Measurements from ENCODE around the gene NEDD9.

DNA sequence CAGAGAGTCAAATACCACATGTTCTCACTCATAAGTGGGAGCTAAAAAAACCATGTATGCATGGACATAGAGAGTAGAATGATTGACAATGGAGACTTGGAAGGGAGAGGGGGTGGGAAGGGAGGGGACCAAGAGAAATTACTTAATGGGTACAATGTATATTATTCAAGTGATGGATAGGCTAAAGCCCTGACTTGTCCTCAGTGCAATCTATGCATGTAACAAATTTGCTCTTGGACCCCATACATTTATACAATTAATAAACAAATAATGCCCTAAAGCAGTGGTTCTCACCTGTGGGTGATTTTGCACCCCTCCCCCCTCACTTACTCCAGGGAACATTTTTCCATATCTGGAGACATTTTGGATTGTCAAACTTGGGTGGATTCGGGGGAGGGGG lies 33.5 kb upstream of the NEDD9 start:
- TF ChIP-seq EP300 (IDR thresholded peaks at IDR 0.05; ENCODE audit: borderline replicate concordance in 1 of 2, low read depth in 1 of 2, low read length in 1 of 2), result no peak
- TF ChIP-seq, protein P1, sequence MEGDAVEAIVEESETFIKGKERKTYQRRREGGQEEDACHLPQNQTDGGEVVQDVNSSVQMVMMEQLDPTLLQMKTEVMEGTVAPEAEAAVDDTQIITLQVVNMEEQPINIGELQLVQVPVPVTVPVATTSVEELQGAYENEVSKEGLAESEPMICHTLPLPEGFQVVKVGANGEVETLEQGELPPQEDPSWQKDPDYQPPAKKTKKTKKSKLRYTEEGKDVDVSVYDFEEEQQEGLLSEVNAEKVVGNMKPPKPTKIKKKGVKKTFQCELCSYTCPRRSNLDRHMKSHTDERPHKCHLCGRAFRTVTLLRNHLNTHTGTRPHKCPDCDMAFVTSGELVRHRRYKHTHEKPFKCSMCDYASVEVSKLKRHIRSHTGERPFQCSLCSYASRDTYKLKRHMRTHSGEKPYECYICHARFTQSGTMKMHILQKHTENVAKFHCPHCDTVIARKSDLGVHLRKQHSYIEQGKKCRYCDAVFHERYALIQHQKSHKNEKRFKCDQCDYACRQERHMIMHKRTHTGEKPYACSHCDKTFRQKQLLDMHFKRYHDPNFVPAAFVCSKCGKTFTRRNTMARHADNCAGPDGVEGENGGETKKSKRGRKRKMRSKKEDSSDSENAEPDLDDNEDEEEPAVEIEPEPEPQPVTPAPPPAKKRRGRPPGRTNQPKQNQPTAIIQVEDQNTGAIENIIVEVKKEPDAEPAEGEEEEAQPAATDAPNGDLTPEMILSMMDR (IDR thresholded peaks at IDR 0.05), result no peak
- no peak for TF ChIP-seq RCOR1 (IDR thresholded peaks at IDR 0.05; ENCODE audit: low read length)
- no peak for TF ChIP-seq GABPA (IDR thresholded peaks at IDR 0.05; ENCODE audit: low read depth)
- no peak for TF ChIP-seq YY1 (IDR thresholded peaks at IDR 0.05; ENCODE audit: low read depth)
- TF ChIP-seq RFX5 (IDR thresholded peaks at IDR 0.05; ENCODE audit: low read length), result no peak
- no peak for TF ChIP-seq SIN3A (IDR thresholded peaks at IDR 0.05; ENCODE audit: borderline replicate concordance, low read depth, low read length)
- TF ChIP-seq, protein P2, sequence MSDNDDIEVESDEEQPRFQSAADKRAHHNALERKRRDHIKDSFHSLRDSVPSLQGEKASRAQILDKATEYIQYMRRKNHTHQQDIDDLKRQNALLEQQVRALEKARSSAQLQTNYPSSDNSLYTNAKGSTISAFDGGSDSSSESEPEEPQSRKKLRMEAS (IDR thresholded peaks at IDR 0.05; ENCODE audit: low read depth), result no peak
